ENCODE data around the gene FOXE3.

The FOXE3 gene

GRCh38 chr1:47418122-47418521 is 2.0 kb downstream of the FOXE3 start:
- H2BK120ac ChIP-seq (ENCODE audit: low read depth, low read length) = no peak overlapping the region
- DNase-seq (ENCODE audit: low spot score) = no peak
- no CpG with 5 or more reads among the region's 2 CpGs for WGBS, 2 donors (ENCODE audit: extremely low coverage in 2 of 2, insufficient read length in 2 of 2, insufficient replicate concordance in 1 of 2)
- peaks cover 35 to 84% (median 68%) of the 10 kb centered on the region in 3 experiments for H3K27me3 ChIP-seq (ENCODE audit: control insufficient read depth in 3 of 3, insufficient read depth in 3 of 3, low read depth in 1 of 3, low read length in 3 of 3)
- H2AFZ ChIP-seq (ENCODE audit: low read length) = no peak overlapping the region
- peaks cover 0 to 3% of the 10 kb centered on the region in 2 donors for H3K9me3 ChIP-seq (replicated peaks in 1 of 2; ENCODE audit: control insufficient read depth in 2 of 2, insufficient read depth in 1 of 2, low read depth in 1 of 2, low read length in 2 of 2)
- no peak overlapping the region for H3K14ac ChIP-seq (ENCODE audit: low read length)
- H2BK15ac ChIP-seq (ENCODE audit: low read length) = no peak overlapping the region
- no peak overlapping the region for H4K8ac ChIP-seq (ENCODE audit: low read depth, low read length)
- H3K23ac ChIP-seq (ENCODE audit: low read depth, low read length, poor library complexity) = no peak overlapping the region
- no peak overlapping the region for H3K4me3 ChIP-seq (ENCODE audit: low read length in 2 of 2)
- H2BK5ac ChIP-seq (ENCODE audit: low read length) = no peak overlapping the region
- H3K4ac ChIP-seq (ENCODE audit: low read length) = no peak overlapping the region
- no peaks in the 10 kb centered on the region for H3K4me1 ChIP-seq (ENCODE audit: control insufficient read depth in 2 of 2, insufficient read depth in 1 of 2, low read depth in 1 of 2, low read length in 2 of 2)
- no peak overlapping the region for H3K9ac ChIP-seq (ENCODE audit: low read depth, low read length, poor library complexity)
- H3K4me2 ChIP-seq (ENCODE audit: insufficient read depth, low read length, poor library complexity, severe bottlenecking) = no peak overlapping the region
- H3K36me3 ChIP-seq (replicated peaks in 1 of 2; ENCODE audit: control insufficient read depth in 2 of 2, insufficient read depth in 2 of 2, low read length in 2 of 2) = no peaks in the 10 kb centered on the region
- no peak overlapping the region for H4K91ac ChIP-seq (ENCODE audit: low read depth, low read length, poor library complexity)
- H2BK12ac ChIP-seq (ENCODE audit: low read length) = no peak overlapping the region
- no peak overlapping the region for H3K27ac ChIP-seq (replicated peaks; ENCODE audit: low read length)
- H3K18ac ChIP-seq (ENCODE audit: low read length) = no peak overlapping the region
- no peak overlapping the region for H2AK5ac ChIP-seq (ENCODE audit: low read depth, low read length)
- H3K79me1 ChIP-seq (ENCODE audit: low read depth, low read length) = no peaks in the 10 kb centered on the region

GRCh38 chr1:47418681-47419325 is 2.7 kb downstream of the FOXE3 start:
- DNase-seq (ENCODE audit: low spot score) = no peak

GRCh38 chr1:47420547-47420946 is 4.5 kb downstream of the FOXE3 start:
- no peak overlapping the region for H2BK5ac ChIP-seq (ENCODE audit: low read length)
- no peak overlapping the region for H2AFZ ChIP-seq (ENCODE audit: low read length)
- no peak overlapping the region for H2BK120ac ChIP-seq (ENCODE audit: low read depth, low read length)
- no peak overlapping the region for H3K4me3 ChIP-seq (ENCODE audit: low read length in 2 of 2)
- no peak overlapping the region for H3K23ac ChIP-seq (ENCODE audit: low read depth, low read length, poor library complexity)
- no peak for DNase-seq (ENCODE audit: low spot score)
- H3K27ac ChIP-seq (replicated peaks; ENCODE audit: low read length) = no peak overlapping the region
- no peak overlapping the region for H3K18ac ChIP-seq (ENCODE audit: low read length)
- H3K9ac ChIP-seq (ENCODE audit: low read depth, low read length, poor library complexity) = no peak overlapping the region
- no peak overlapping the region for H4K91ac ChIP-seq (ENCODE audit: low read depth, low read length, poor library complexity)
- H3K4ac ChIP-seq (ENCODE audit: low read length) = no peak overlapping the region
- peaks cover 0 to 3% of the 10 kb centered on the region in 2 donors for H3K9me3 ChIP-seq (replicated peaks in 1 of 2; ENCODE audit: control insufficient read depth in 2 of 2, insufficient read depth in 1 of 2, low read depth in 1 of 2, low read length in 2 of 2)
- whole genome bisulfite sequencing, 2 donors (ENCODE audit: extremely low coverage in 2 of 2, insufficient read length in 2 of 2, insufficient replicate concordance in 1 of 2) = 100% methylated on average over 2 to 3 of the region's 4 CpGs
- no peak overlapping the region for H4K8ac ChIP-seq (ENCODE audit: low read depth, low read length)
- H3K27me3 ChIP-seq (ENCODE audit: control insufficient read depth in 3 of 3, insufficient read depth in 3 of 3, low read depth in 1 of 3, low read length in 3 of 3) = peaks cover 31 to 66% (median 50%) of the 10 kb centered on the region in 3 experiments
- no peak overlapping the region for H2AK5ac ChIP-seq (ENCODE audit: low read depth, low read length)
- H3K14ac ChIP-seq (ENCODE audit: low read length) = no peak overlapping the region
- no peaks in the 10 kb centered on the region for H3K79me1 ChIP-seq (ENCODE audit: low read depth, low read length)
- no peak overlapping the region for H3K4me2 ChIP-seq (ENCODE audit: insufficient read depth, low read length, poor library complexity, severe bottlenecking)
- H2BK12ac ChIP-seq (ENCODE audit: low read length) = no peak overlapping the region
- H2BK15ac ChIP-seq (ENCODE audit: low read length) = no peak overlapping the region
- H3K4me1 ChIP-seq (ENCODE audit: control insufficient read depth in 2 of 2, insufficient read depth in 1 of 2, low read depth in 1 of 2, low read length in 2 of 2) = peaks cover 0 to 2% of the 10 kb centered on the region in 2 donors
- no peaks in the 10 kb centered on the region for H3K36me3 ChIP-seq (replicated peaks in 1 of 2; ENCODE audit: control insufficient read depth in 2 of 2, insufficient read depth in 2 of 2, low read length in 2 of 2)

More at GRCh38 chr1:47418681-47419325, 2.7 kb downstream of the FOXE3 start:
- peaks cover 35 to 77% (median 68%) of the 10 kb centered on the region in 3 experiments for H3K27me3 ChIP-seq (ENCODE audit: control insufficient read depth in 3 of 3, insufficient read depth in 3 of 3, low read depth in 1 of 3, low read length in 3 of 3)
- H4K91ac ChIP-seq (ENCODE audit: low read depth, low read length, poor library complexity) = no peak overlapping the region
- H3K4me2 ChIP-seq (ENCODE audit: insufficient read depth, low read length, poor library complexity, severe bottlenecking) = no peak overlapping the region
- no peak overlapping the region for H2BK15ac ChIP-seq (ENCODE audit: low read length)
- H3K4me1 ChIP-seq (ENCODE audit: control insufficient read depth in 2 of 2, insufficient read depth in 1 of 2, low read depth in 1 of 2, low read length in 2 of 2) = no peaks in the 10 kb centered on the region
- no peaks in the 10 kb centered on the region for H3K36me3 ChIP-seq (replicated peaks in 1 of 2; ENCODE audit: control insufficient read depth in 2 of 2, insufficient read depth in 2 of 2, low read length in 2 of 2)
- no peak overlapping the region for H3K27ac ChIP-seq (replicated peaks; ENCODE audit: low read length)
- H3K14ac ChIP-seq (ENCODE audit: low read length) = no peak overlapping the region
- H3K18ac ChIP-seq (ENCODE audit: low read length) = no peak overlapping the region
- H3K23ac ChIP-seq (ENCODE audit: low read depth, low read length, poor library complexity) = no peak overlapping the region
- no peak overlapping the region for H3K4me3 ChIP-seq (ENCODE audit: low read length in 2 of 2)
- no CpG with 5 or more reads among the region's 6 CpGs for whole genome bisulfite sequencing, 2 donors (ENCODE audit: extremely low coverage in 2 of 2, insufficient read length in 2 of 2, insufficient replicate concordance in 1 of 2)
- no peak overlapping the region for H3K4ac ChIP-seq (ENCODE audit: low read length)
- H4K8ac ChIP-seq (ENCODE audit: low read depth, low read length) = no peak overlapping the region
- H2BK120ac ChIP-seq (ENCODE audit: low read depth, low read length) = no peak overlapping the region
- no peak overlapping the region for H3K9ac ChIP-seq (ENCODE audit: low read depth, low read length, poor library complexity)
- H2AK5ac ChIP-seq (ENCODE audit: low read depth, low read length) = no peak overlapping the region
- no peak overlapping the region for H2BK12ac ChIP-seq (ENCODE audit: low read length)
- no peaks in the 10 kb centered on the region for H3K79me1 ChIP-seq (ENCODE audit: low read depth, low read length)
- peaks cover 0 to 3% of the 10 kb centered on the region in 2 donors for H3K9me3 ChIP-seq (replicated peaks in 1 of 2; ENCODE audit: control insufficient read depth in 2 of 2, insufficient read depth in 1 of 2, low read depth in 1 of 2, low read length in 2 of 2)
- no peak overlapping the region for H2AFZ ChIP-seq (ENCODE audit: low read length)
- H2BK5ac ChIP-seq (ENCODE audit: low read length) = no peak overlapping the region

- Histone ChIP-seq H3K4me3 (ENCODE audit: low read length in 2 of 2) (no peak overlapping the region), H3K36me3 (replicated peaks in 1 of 2; ENCODE audit: control insufficient read depth in 2 of 2, insufficient read depth in 2 of 2, low read length in 2 of 2) (no peaks in the 10 kb centered on the region), H2AK5ac (ENCODE audit: low read depth, low read length) (no peak overlapping the region), H3K4me2 (ENCODE audit: insufficient read depth, low read length, poor library complexity, severe bottlenecking) (no peak overlapping the region), H3K9me3 (replicated peaks in 1 of 2; ENCODE audit: control insufficient read depth in 2 of 2, insufficient read depth in 1 of 2, low read depth in 1 of 2, low read length in 2 of 2) (no peaks in the 10 kb centered on the region), H3K4ac (ENCODE audit: low read length) (no peak overlapping the region), H2AFZ (ENCODE audit: low read length) (no peak overlapping the region), H3K79me1 (ENCODE audit: low read depth, low read length) (no peaks in the 10 kb centered on the region), H2BK12ac (ENCODE audit: low read length) (no peak overlapping the region), H3K14ac (ENCODE audit: low read length) (no peak overlapping the region), H2BK120ac (ENCODE audit: low read depth, low read length) (no peak overlapping the region), H3K23ac (ENCODE audit: low read depth, low read length, poor library complexity) (no peak overlapping the region), H3K27ac (replicated peaks; ENCODE audit: low read length) (no peak overlapping the region), H4K91ac (ENCODE audit: low read depth, low read length, poor library complexity) (no peak overlapping the region), H3K27me3 (ENCODE audit: control insufficient read depth in 3 of 3, insufficient read depth in 3 of 3, low read depth in 1 of 3, low read length in 3 of 3) (peaks cover 7 to 57% (median 17%) of the 10 kb centered on the region in 3 experiments), H3K4me1 (ENCODE audit: control insufficient read depth in 2 of 2, insufficient read depth in 1 of 2, low read depth in 1 of 2, low read length in 2 of 2) (peaks cover 0 to 2% of the 10 kb centered on the region in 2 donors), H3K18ac (ENCODE audit: low read length) (no peak overlapping the region), H4K8ac (ENCODE audit: low read depth, low read length) (no peak overlapping the region), H2BK5ac (ENCODE audit: low read length) (no peak overlapping the region), H3K9ac (ENCODE audit: low read depth, low read length, poor library complexity) (no peak overlapping the region), H2BK15ac (ENCODE audit: low read length) (no peak overlapping the region)
- WGBS, 2 donors (ENCODE audit: extremely low coverage in 2 of 2, insufficient read length in 2 of 2, insufficient replicate concordance in 1 of 2) = no CpG with 5 or more reads among the region's 2 CpGs
- DNase-seq (ENCODE audit: low spot score) = no peak
Measured at GRCh38 chr1:47423872-47424271, 7.8 kb downstream of the FOXE3 start.

Measured in neuronal stem cell (in vitro differentiated cells).